ENCODE data around the gene PIK3R1. TPM values are rescaled to one million over a fixed set of nuclear protein-coding genes. Genes with fewer than 3 reads are reported as not detected.

The PIK3R1 gene
- total RNA-seq, 1 experiment from 2014 or later, result 47.8 TPM

- TF ChIP-seq CTCF (IDR thresholded peaks at IDR 0.05; ENCODE audit: insufficient read depth in 1 of 2, low read depth in 1 of 2, low read length in 1 of 2, severe bottlenecking in 1 of 2, unreplicated experiment in 1 of 2), result no peak
- peaks cover 21% of the 10 kb centered on the region for H3K4me1 Mint-ChIP-seq (ENCODE audit: low read depth, unreplicated experiment)
- no TSS peak for BruUV-seq (replicated peaks)
Observed at GRCh38 chr5:68191083-68191791, 24.3 kb upstream of the PIK3R1 start.

GRCh38 chr5:68192679-68193060 is 22.9 kb upstream of the PIK3R1 start:
- Mint-ChIP-seq H3K27me3 (ENCODE audit: insufficient read depth, unreplicated experiment) (no peaks in the 10 kb centered on the region), H3K27ac (ENCODE audit: unreplicated experiment) (peak overlapping the region; percentile 33), H3K36me3 (ENCODE audit: insufficient read depth, unreplicated experiment) (no peaks in the 10 kb centered on the region), H3K4me1 (ENCODE audit: low read depth, unreplicated experiment) (peaks cover 21% of the 10 kb centered on the region), H3K9me3 (ENCODE audit: unreplicated experiment) (peaks cover 9% of the 10 kb centered on the region), H3K4me3 (ENCODE audit: unreplicated experiment) (peak overlapping the region; percentile 17)
- Histone ChIP-seq H3K27me3 (replicated peaks; ENCODE audit: control insufficient read depth, insufficient read depth, low read length) (no peaks in the 10 kb centered on the region), H3K9me3 (no peaks in the 10 kb centered on the region), H3K4me3 (ENCODE audit: low read depth, low read length) (no peak overlapping the region), H3K36me3 (ENCODE audit: control insufficient read depth, insufficient read depth, low read length) (no peaks in the 10 kb centered on the region; the same call in 1 of the 2 replicates), H3K4me1 (peaks cover 37% of the 10 kb centered on the region)
- no TSS peak for BruUV-seq (replicated peaks)
- TF ChIP-seq CTCF (IDR thresholded peaks at IDR 0.05; ENCODE audit: insufficient read depth in 1 of 2, low read depth in 1 of 2, low read length in 1 of 2, severe bottlenecking in 1 of 2, unreplicated experiment in 1 of 2), result no peak
- ChIA-PET CTCF (no interaction called here), POLR2A (interaction anchor here (0.5 kb wide), 1 partner anchor 33 kb away, joined by 3 read pairs; no protein-coding TSS in a partner anchor)
- intact Hi-C loops (cut with micrococcal nuclease; ENCODE audit: unreplicated experiment), result loop anchor here (1.0 kb wide), 1 partner anchor 31 kb away; no protein-coding TSS in a partner anchor
- DNase-seq, result no peak

More at GRCh38 chr5:68191083-68191791, 24.3 kb upstream of the PIK3R1 start:
- intact Hi-C loops (cut with micrococcal nuclease; ENCODE audit: unreplicated experiment), result no loop called here
- Mint-ChIP-seq H3K9me3 (ENCODE audit: unreplicated experiment) (no peaks in the 10 kb centered on the region), H3K4me3 (ENCODE audit: unreplicated experiment) (no peak overlapping the region), H3K27ac (ENCODE audit: unreplicated experiment) (no peak overlapping the region), H3K27me3 (ENCODE audit: insufficient read depth, unreplicated experiment) (no peaks in the 10 kb centered on the region), H3K36me3 (ENCODE audit: insufficient read depth, unreplicated experiment) (no peaks in the 10 kb centered on the region)
- no peaks in the 10 kb centered on the region for H3K27me3 ChIP-seq (replicated peaks; ENCODE audit: control insufficient read depth, insufficient read depth, low read length)
- ChIA-PET POLR2A (interaction anchor here (0.7 kb wide), 1 partner anchor 140 kb away, joined by 8 read pairs; no protein-coding TSS in a partner anchor), CTCF (no interaction called here)
- DNase-seq, result no peak
- peaks cover 37% of the 10 kb centered on the region for H3K4me1 ChIP-seq
- H3K4me3 ChIP-seq (ENCODE audit: low read depth, low read length), result no peak overlapping the region
- H3K9me3 ChIP-seq, result no peaks in the 10 kb centered on the region
- no peaks in the 10 kb centered on the region; the same call in 1 of the 2 replicates for H3K36me3 ChIP-seq (ENCODE audit: control insufficient read depth, insufficient read depth, low read length)

GRCh38 chr5:68193481-68194036 is 22.0 kb upstream of the PIK3R1 start:
- H3K9me3 Mint-ChIP-seq (ENCODE audit: unreplicated experiment), result peaks cover 9% of the 10 kb centered on the region
- peaks cover 37% of the 10 kb centered on the region for H3K4me1 ChIP-seq
- H3K4me3 Mint-ChIP-seq (ENCODE audit: unreplicated experiment), result no peak overlapping the region
- H3K4me3 ChIP-seq (ENCODE audit: low read depth, low read length), result no peak overlapping the region
- BruUV-seq (replicated peaks), result no TSS peak
- H3K27ac Mint-ChIP-seq (ENCODE audit: unreplicated experiment), result no peak overlapping the region
- H3K36me3 Mint-ChIP-seq (ENCODE audit: insufficient read depth, unreplicated experiment), result no peaks in the 10 kb centered on the region
- CTCF ChIA-PET, result no interaction called here
- H3K27me3 Mint-ChIP-seq (ENCODE audit: insufficient read depth, unreplicated experiment), result no peaks in the 10 kb centered on the region
- no peak for DNase-seq
- peaks cover 21% of the 10 kb centered on the region for H3K4me1 Mint-ChIP-seq (ENCODE audit: low read depth, unreplicated experiment)
- no peak for TF ChIP-seq CTCF (IDR thresholded peaks at IDR 0.05; ENCODE audit: insufficient read depth in 1 of 2, low read depth in 1 of 2, low read length in 1 of 2, severe bottlenecking in 1 of 2, unreplicated experiment in 1 of 2)
- no peaks in the 10 kb centered on the region for H3K9me3 ChIP-seq
- H3K36me3 ChIP-seq (ENCODE audit: control insufficient read depth, insufficient read depth, low read length), result no peaks in the 10 kb centered on the region; the same call in 1 of the 2 replicates
- POLR2A ChIA-PET, result no interaction called here
- H3K27me3 ChIP-seq (replicated peaks; ENCODE audit: control insufficient read depth, insufficient read depth, low read length), result no peaks in the 10 kb centered on the region
- intact Hi-C loops (cut with micrococcal nuclease; ENCODE audit: unreplicated experiment), result no loop called here
